HepG2 (cell line): ENCODE measurements around the gene ANKRD29. TPM values are rescaled to one million over a fixed set of nuclear protein-coding genes. Genes with fewer than 3 reads are reported as not detected.

Experiments used
- CHD2 ChIP-seq: IDR thresholded peaks from 2 replicates; pipeline ENCODE4 v1.6.1; 2011; ENCODE audit warnings: low read depth, low read length, improper control_type of control experiment
- GLI4 ChIP-seq: sonication (generic); formaldehyde crosslinking; IDR thresholded peaks from 2 replicates; pipeline ENCODE4 v1.5.1; 2020; ENCODE audit warnings: missing genetic modification reagents, mild to moderate bottlenecking, moderate library complexity, borderline replicate concordance
- MLXIP ChIP-seq: sonication (generic); formaldehyde crosslinking; IDR thresholded peaks from 2 replicates; pipeline ENCODE4 v1.9.0; 2021; ENCODE audit warnings: missing genetic modification reagents, borderline replicate concordance
- STAT6 ChIP-seq: sonication (generic); formaldehyde crosslinking; IDR thresholded peaks from 2 replicates; pipeline ENCODE4 v1.4.0; 2020; ENCODE audit warnings: missing genetic modification reagents, mild to moderate bottlenecking, borderline replicate concordance
- ZHX2 ChIP-seq, 2 experiments: sonication (generic) in 1 of 2; formaldehyde crosslinking in 1 of 2; IDR thresholded peaks; 2 replicates each; pipeline versions ENCODE4 v1.6.1 to v1.9.0; 2014 to 2022; ENCODE audit warnings: antibody characterized with exemption in 1 of 2, borderline replicate concordance in 1 of 2, inconsistent platforms in 1 of 2, low read depth in 1 of 2, missing genetic modification reagents in 1 of 2
- ZNF275 ChIP-seq: sonication (generic); formaldehyde crosslinking; IDR thresholded peaks from 2 replicates; pipeline ENCODE4 v1.8.0; 2022; ENCODE audit warnings: missing genetic modification reagents, mild to moderate bottlenecking, inconsistent platforms, borderline replicate concordance
- ZNF441 ChIP-seq: sonication (generic); formaldehyde crosslinking; IDR thresholded peaks from 2 replicates; pipeline ENCODE4 v1.7.0; 2021; ENCODE audit warnings: missing genetic modification reagents, borderline replicate concordance
- ZNF740 ChIP-seq: sonication (generic); formaldehyde crosslinking; IDR thresholded peaks from 2 replicates; pipeline ENCODE4 v1.4.0; 2020; ENCODE audit warnings: missing genetic modification reagents
- ZNF788 ChIP-seq: sonication (generic); formaldehyde crosslinking; IDR thresholded peaks from 2 replicates; pipeline ENCODE4 v1.5.0; 2020; ENCODE audit warnings: mild to moderate bottlenecking, missing genetic modification reagents, borderline replicate concordance
- polyA plus RNA-seq, 8 experiments: library from polyadenylated mRNA; depleted of rRNA in 3 of 8; stranded (reverse) in 7 of 8; unstranded in 1 of 8; fragments of >200 nt; fragmentation: Illumina TruSeq in 4 of 8; extraction: Trizol in 4 of 8; gene quantifications; 2 replicates each; pipeline versions ENCODE4 v1.2.1 to v1.2.3, GENCODE V29; 2011 to 2016; ENCODE audit warnings: low read depth in 4 of 8, missing spikeins in 1 of 8, mixed read lengths in 1 of 8; ENCODE audit not compliant: insufficient read depth in 1 of 8
- total RNA-seq, 5 experiments: library from RNA; depleted of rRNA; stranded (reverse); fragments of >200 nt; fragmentation: Illumina TruSeq; extraction: Trizol; gene quantifications; 2 replicates each; pipeline ENCODE4 v1.2.3, GENCODE V29; 2016; ENCODE audit warnings: low read depth in 1 of 5

Gene ANKRD29
- total and polyA plus RNA-seq, 2 of the 13 experiments (the other 11 are each of a cell fraction or from before 2014, with no cell fraction given): not detected

- TF ChIP-seq STAT6 (CRISPR knock-in tag) (no peak), GLI4 (CRISPR knock-in tag) (no peak), MLXIP (no peak), ZNF275 (CRISPR knock-in tag) (no peak), ZHX2 (IDR thresholded peaks at IDR 0.05; ENCODE audit: low read depth) (no peak), ZHX2 (CRISPR knock-in tag; IDR thresholded peaks at IDR 0.05; ENCODE audit: borderline replicate concordance) (no peak), ZNF740 (CRISPR knock-in tag) (no peak), CHD2 (no peak), ZNF441 (CRISPR knock-in tag) (no peak), ZNF788 (no peak)
Measured at GRCh38 chr18:23569299-23570063, 93.2 kb downstream of the ANKRD29 start (continued).
